Activated CD8-positive, alpha-beta memory T cell treated with anti-CD3 and anti-CD28 coated beads, Interleukin-2, amount 50 U/mL, for 48 hours (primary cell): ENCODE data around the gene BEAN1.
A peak's percentile ranks its signal among the peaks of the same experiment; 100 is the strongest.

Experiments
- DNase-seq: peaks from one replicate; pipeline ENCODE4 v3.0.0-alpha.2; 2020

Gene BEAN1

GRCh38 chr16:66420396-66420795 lies 6.7 kb upstream of the BEAN1 start:
- no peak for DNase-seq

- no peak for DNase-seq
Measured at GRCh38 chr16:66421891-66422290, 5.2 kb upstream of the BEAN1 start.

GRCh38 chr16:66422366-66422765 lies 4.7 kb upstream of the BEAN1 start:
- peak; percentile 8 for DNase-seq

GRCh38 chr16:66423177-66423576 lies 3.9 kb upstream of the BEAN1 start:
- DNase-seq = no peak

- peak; percentile 40 for DNase-seq
Measured at GRCh38 chr16:66425651-66426050, 1.4 kb upstream of the BEAN1 start.

GRCh38 chr16:66426112-66427035 lies 721 bp upstream of the BEAN1 start:
- DNase-seq = peak; percentile 48

- DNase-seq = peak; percentile 54
Measured at GRCh38 chr16:66427871-66428681, 981 bp downstream of the BEAN1 start.

- DNase-seq = no peak
Measured at GRCh38 chr16:66428682-66429251, 1.7 kb downstream of the BEAN1 start.

GRCh38 chr16:66429290-66429962 lies 2.3 kb downstream of the BEAN1 start:
- no peak for DNase-seq

GRCh38 chr16:66430214-66430613 lies 3.1 kb downstream of the BEAN1 start:
- DNase-seq = no peak

- DNase-seq = no peak
Measured at GRCh38 chr16:66431760-66432159, 4.7 kb downstream of the BEAN1 start.

- DNase-seq = no peak
Measured at GRCh38 chr16:66432429-66432828, 5.3 kb downstream of the BEAN1 start.

- DNase-seq = no peak
Measured at GRCh38 chr16:66434619-66435430, 7.7 kb downstream of the BEAN1 start.

- DNase-seq = no peak
Measured at GRCh38 chr16:66435896-66436295, 8.8 kb downstream of the BEAN1 start.

GRCh38 chr16:66437391-66437945 lies 10.4 kb downstream of the BEAN1 start:
- DNase-seq = no peak

GRCh38 chr16:66438536-66438935 lies 11.4 kb downstream of the BEAN1 start:
- no peak for DNase-seq

GRCh38 chr16:66439051-66439730 lies 12.1 kb downstream of the BEAN1 start:
- no peak for DNase-seq

GRCh38 chr16:66440271-66440802 lies 13.2 kb downstream of the BEAN1 start:
- no peak for DNase-seq

- DNase-seq = no peak
Measured at GRCh38 chr16:66440970-66441369, 13.9 kb downstream of the BEAN1 start.

- DNase-seq = peak; percentile 26
Measured at GRCh38 chr16:66441586-66442375, 14.7 kb downstream of the BEAN1 start.
